ENCODE measurements around the gene EIF3D.

Gene EIF3D

GRCh38 chr22:36505998-36506635 lies 22.8 kb downstream of the EIF3D start:
- TF ChIP-seq GATA2 (IDR thresholded peaks at IDR 0.05; ENCODE audit: low read depth, low read length) (no peak), GATA3 (IDR thresholded peaks at IDR 0.05; ENCODE audit: low read depth, low read length) (no peak)

- TF ChIP-seq GATA2 (IDR thresholded peaks at IDR 0.05; ENCODE audit: low read depth, low read length): no peak
- TF ChIP-seq GATA3 (IDR thresholded peaks at IDR 0.05; ENCODE audit: low read depth, low read length): no peak
Observed at GRCh38 chr22:36497910-36498665, 30.9 kb downstream of the EIF3D start.

GRCh38 chr22:36493690-36494110 lies 35.3 kb downstream of the EIF3D start:
- TF ChIP-seq GATA3 (IDR thresholded peaks at IDR 0.05; ENCODE audit: low read depth, low read length): no peak
- no peak for TF ChIP-seq GATA2 (IDR thresholded peaks at IDR 0.05; ENCODE audit: low read depth, low read length)

- TF ChIP-seq GATA2 (IDR thresholded peaks at IDR 0.05; ENCODE audit: low read depth, low read length) (no peak), GATA3 (IDR thresholded peaks at IDR 0.05; ENCODE audit: low read depth, low read length) (no peak)
Observed at GRCh38 chr22:36492109-36492508, 36.9 kb downstream of the EIF3D start.

GRCh38 chr22:36491155-36491554 lies 37.8 kb downstream of the EIF3D start:
- no peak for TF ChIP-seq GATA2 (IDR thresholded peaks at IDR 0.05; ENCODE audit: low read depth, low read length)
- no peak for TF ChIP-seq GATA3 (IDR thresholded peaks at IDR 0.05; ENCODE audit: low read depth, low read length)

- TF ChIP-seq GATA3 (IDR thresholded peaks at IDR 0.05; ENCODE audit: low read depth, low read length) (no peak), GATA2 (IDR thresholded peaks at IDR 0.05; ENCODE audit: low read depth, low read length) (no peak)
Observed at GRCh38 chr22:36486619-36487384, 42.2 kb downstream of the EIF3D start.

- TF ChIP-seq GATA2 (IDR thresholded peaks at IDR 0.05; ENCODE audit: low read depth, low read length) (0 out of 2 replicates have a peak, but pooled peaks have one; percentile 6), GATA3 (IDR thresholded peaks at IDR 0.05; ENCODE audit: low read depth, low read length) (no peak)
Observed at GRCh38 chr22:36481393-36482168, 47.4 kb downstream of the EIF3D start, which contains the start of gene TXN2. Gene TXN2, minus strand, starts transcription at chr22:36481640. Its CDS starts 803 bp downstream, at chr22:36480837.

GRCh38 chr22:36480941-36481392 lies 48.0 kb downstream of the EIF3D start:
- TF ChIP-seq GATA3 (IDR thresholded peaks at IDR 0.05; ENCODE audit: low read depth, low read length): no peak
- TF ChIP-seq GATA2 (IDR thresholded peaks at IDR 0.05; ENCODE audit: low read depth, low read length): no peak

- no peak for TF ChIP-seq GATA2 (IDR thresholded peaks at IDR 0.05; ENCODE audit: low read depth, low read length)
- no peak for TF ChIP-seq GATA3 (IDR thresholded peaks at IDR 0.05; ENCODE audit: low read depth, low read length)
Observed at GRCh38 chr22:36478966-36479365, 50.0 kb downstream of the EIF3D start.

- no peak for TF ChIP-seq GATA2 (IDR thresholded peaks at IDR 0.05; ENCODE audit: low read depth, low read length)
- TF ChIP-seq GATA3 (IDR thresholded peaks at IDR 0.05; ENCODE audit: low read depth, low read length): no peak
Observed at GRCh38 chr22:36475341-36475740, 53.6 kb downstream of the EIF3D start.

- TF ChIP-seq GATA3 (IDR thresholded peaks at IDR 0.05; ENCODE audit: low read depth, low read length) (no peak), GATA2 (IDR thresholded peaks at IDR 0.05; ENCODE audit: low read depth, low read length) (no peak)
Observed at GRCh38 chr22:36472689-36473088, 56.3 kb downstream of the EIF3D start.

GRCh38 chr22:36471341-36471821 lies 57.6 kb downstream of the EIF3D start:
- TF ChIP-seq GATA2 (IDR thresholded peaks at IDR 0.05; ENCODE audit: low read depth, low read length) (no peak), GATA3 (IDR thresholded peaks at IDR 0.05; ENCODE audit: low read depth, low read length) (no peak)

- no peak for TF ChIP-seq GATA2 (IDR thresholded peaks at IDR 0.05; ENCODE audit: low read depth, low read length)
- TF ChIP-seq GATA3 (IDR thresholded peaks at IDR 0.05; ENCODE audit: low read depth, low read length): no peak
Observed at GRCh38 chr22:36470994-36471331, 58.0 kb downstream of the EIF3D start.

All from SH-SY5Y (cell line).